ENCODE data around the gene GRID1. TPM values are rescaled to one million over a fixed set of nuclear protein-coding genes. Genes with fewer than 3 reads are reported as not detected.

GRID1 gene
- total RNA-seq, 1 donor from 2014 or later, result 9.2 TPM

- Mint-ChIP-seq H3K4me3 (peak overlapping the region; percentile 73), H3K27me3 (peaks cover 80% of the 10 kb centered on the region), H3K9me3 (no peaks in the 10 kb centered on the region), H3K36me3 (no peaks in the 10 kb centered on the region), H3K27ac (no peak overlapping the region), H3K4me1 (ENCODE audit: unreplicated experiment) (peaks cover 12% of the 10 kb centered on the region)
- DNase-seq (ENCODE audit: extremely low spot score, unreplicated experiment), result no peak
- no peak for TF ChIP-seq CTCF (conservative IDR thresholded peaks at IDR 0.05)
Observed at GRCh38 chr10:86367152-86367951, 757 bp upstream of the GRID1 start.

- Mint-ChIP-seq H3K9me3 (no peaks in the 10 kb centered on the region), H3K4me3 (no peak overlapping the region)
- no peak for DNase-seq (ENCODE audit: extremely low spot score, unreplicated experiment)
Observed at GRCh38 chr10:86366902-86367151, 232 bp upstream of the GRID1 start.

GRCh38 chr10:86365346-86366032 lies 1.1 kb downstream of the GRID1 start:
- no peak for DNase-seq (ENCODE audit: extremely low spot score, unreplicated experiment)
- H3K4me1 Mint-ChIP-seq (ENCODE audit: unreplicated experiment), result peaks cover 18% of the 10 kb centered on the region
- peak overlapping the region; percentile 91 for H3K4me3 Mint-ChIP-seq
- peaks cover 82% of the 10 kb centered on the region for H3K27me3 Mint-ChIP-seq
- peak overlapping the region; percentile 11 for H3K27ac Mint-ChIP-seq
- no peak for TF ChIP-seq CTCF (conservative IDR thresholded peaks at IDR 0.05)
- H3K9me3 Mint-ChIP-seq, result no peaks in the 10 kb centered on the region
- no peaks in the 10 kb centered on the region for H3K36me3 Mint-ChIP-seq

More at GRCh38 chr10:86366902-86367151, 232 bp upstream of the GRID1 start:
- Mint-ChIP-seq H3K27me3 (peaks cover 81% of the 10 kb centered on the region), H3K4me1 (ENCODE audit: unreplicated experiment) (peaks cover 12% of the 10 kb centered on the region), H3K27ac (no peak overlapping the region), H3K36me3 (no peaks in the 10 kb centered on the region)
- no peak for TF ChIP-seq CTCF (conservative IDR thresholded peaks at IDR 0.05)

GRCh38 chr10:86364491-86365345 lies 1.9 kb downstream of the GRID1 start:
- H3K27me3 Mint-ChIP-seq, result peaks cover 76% of the 10 kb centered on the region
- H3K27ac Mint-ChIP-seq, result peak overlapping the region; percentile 56
- no peaks in the 10 kb centered on the region for H3K36me3 Mint-ChIP-seq
- peaks cover 18% of the 10 kb centered on the region for H3K4me1 Mint-ChIP-seq (ENCODE audit: unreplicated experiment)
- no peaks in the 10 kb centered on the region for H3K9me3 Mint-ChIP-seq
- DNase-seq (ENCODE audit: extremely low spot score, unreplicated experiment), result no peak
- peak overlapping the region; percentile 91 for H3K4me3 Mint-ChIP-seq
- TF ChIP-seq CTCF (conservative IDR thresholded peaks at IDR 0.05), result no peak

- TF ChIP-seq CTCF (conservative IDR thresholded peaks at IDR 0.05), result peak; percentile 32
- no peaks in the 10 kb centered on the region for H3K36me3 Mint-ChIP-seq
- no peak for DNase-seq (ENCODE audit: extremely low spot score, unreplicated experiment)
- H3K9me3 Mint-ChIP-seq, result no peaks in the 10 kb centered on the region
- H3K4me3 Mint-ChIP-seq, result peak overlapping the region; percentile 91
- peaks cover 75% of the 10 kb centered on the region for H3K27me3 Mint-ChIP-seq
- H3K4me1 Mint-ChIP-seq (ENCODE audit: unreplicated experiment), result peaks cover 18% of the 10 kb centered on the region
- H3K27ac Mint-ChIP-seq, result peak overlapping the region; percentile 56
Observed at GRCh38 chr10:86363833-86364490, 2.6 kb downstream of the GRID1 start.

Data from type B pancreatic cell (in vitro differentiated cells).